Measurements from ENCODE around the gene DCDC1. TPM values are rescaled to one million over a fixed set of nuclear protein-coding genes. Genes with fewer than 3 reads are reported as not detected.

The DCDC1 gene
- total RNA-seq, 1 donor, result 0.18 TPM

DNA sequence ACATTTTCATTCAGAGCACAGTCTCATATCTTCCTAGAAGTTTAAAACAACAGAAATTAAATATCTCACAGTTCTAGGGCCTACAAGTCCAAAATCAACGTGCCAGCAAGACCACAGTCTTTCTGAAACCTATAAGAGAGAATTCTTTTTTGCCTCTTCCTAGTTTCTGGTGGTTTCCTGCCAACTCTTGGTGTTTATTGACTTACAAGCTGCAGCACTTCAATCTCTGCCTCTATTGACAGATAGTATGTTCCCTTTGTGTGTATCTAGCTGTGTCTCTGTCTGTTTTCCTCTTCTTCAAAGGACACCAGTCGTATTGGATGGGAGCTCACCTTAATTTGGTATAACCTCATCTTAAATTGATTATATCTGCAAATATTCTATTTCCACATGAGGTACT lies 347.5 kb downstream of the DCDC1 start:
- DNase-seq (ENCODE audit: low read depth), result no peak
- TF ChIP-seq, protein P1, sequence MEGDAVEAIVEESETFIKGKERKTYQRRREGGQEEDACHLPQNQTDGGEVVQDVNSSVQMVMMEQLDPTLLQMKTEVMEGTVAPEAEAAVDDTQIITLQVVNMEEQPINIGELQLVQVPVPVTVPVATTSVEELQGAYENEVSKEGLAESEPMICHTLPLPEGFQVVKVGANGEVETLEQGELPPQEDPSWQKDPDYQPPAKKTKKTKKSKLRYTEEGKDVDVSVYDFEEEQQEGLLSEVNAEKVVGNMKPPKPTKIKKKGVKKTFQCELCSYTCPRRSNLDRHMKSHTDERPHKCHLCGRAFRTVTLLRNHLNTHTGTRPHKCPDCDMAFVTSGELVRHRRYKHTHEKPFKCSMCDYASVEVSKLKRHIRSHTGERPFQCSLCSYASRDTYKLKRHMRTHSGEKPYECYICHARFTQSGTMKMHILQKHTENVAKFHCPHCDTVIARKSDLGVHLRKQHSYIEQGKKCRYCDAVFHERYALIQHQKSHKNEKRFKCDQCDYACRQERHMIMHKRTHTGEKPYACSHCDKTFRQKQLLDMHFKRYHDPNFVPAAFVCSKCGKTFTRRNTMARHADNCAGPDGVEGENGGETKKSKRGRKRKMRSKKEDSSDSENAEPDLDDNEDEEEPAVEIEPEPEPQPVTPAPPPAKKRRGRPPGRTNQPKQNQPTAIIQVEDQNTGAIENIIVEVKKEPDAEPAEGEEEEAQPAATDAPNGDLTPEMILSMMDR (IDR thresholded peaks at IDR 0.05; ENCODE audit: insufficient read depth, low read length), result no peak
- no peak overlapping the region for H3K4me3 ChIP-seq (ENCODE audit: low read depth, low read length)

DNA sequence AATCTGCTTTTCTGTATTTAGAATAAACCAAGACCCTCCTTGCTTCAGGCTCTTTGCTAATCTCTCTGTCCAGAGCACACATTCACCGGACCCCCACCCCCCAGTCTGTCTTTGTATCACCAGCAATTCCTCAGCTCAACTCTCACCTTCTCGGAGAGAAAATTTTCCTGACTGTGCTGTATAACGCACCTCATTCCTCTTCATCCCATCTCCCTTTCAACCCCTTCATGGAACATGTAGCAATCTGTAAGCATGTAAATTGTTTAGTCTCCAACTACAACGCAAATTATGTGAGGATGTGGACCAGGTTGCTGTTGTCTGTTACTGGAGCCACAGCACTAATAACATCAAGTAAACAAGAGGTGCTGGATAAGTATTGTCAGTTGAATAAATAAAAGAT lies 349.8 kb downstream of the DCDC1 start:
- TF ChIP-seq, protein P1 (IDR thresholded peaks at IDR 0.05; ENCODE audit: insufficient read depth, low read length), result no peak
- no peak overlapping the region for H3K4me3 ChIP-seq (ENCODE audit: low read depth, low read length)
- DNase-seq (ENCODE audit: low read depth), result no peak

DNA sequence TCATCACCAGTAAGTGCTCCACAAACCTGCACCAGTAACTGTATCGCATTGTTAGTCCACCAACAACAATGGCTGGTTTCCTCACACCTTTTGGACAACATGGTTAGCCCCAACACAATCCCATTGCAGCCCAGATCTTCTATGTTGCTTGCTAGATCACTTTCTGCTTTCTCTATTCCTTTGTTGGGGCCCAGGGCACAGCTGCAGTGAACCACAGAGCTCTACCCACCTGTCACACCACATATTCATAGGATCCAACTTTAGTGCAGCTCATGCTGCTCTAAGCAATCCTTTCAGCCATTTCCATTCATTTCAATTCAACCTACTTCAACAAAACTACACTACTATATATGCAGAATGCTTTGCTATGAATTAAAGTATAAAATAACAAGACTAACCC lies 364.3 kb downstream of the DCDC1 start:
- TF ChIP-seq, protein P1 (IDR thresholded peaks at IDR 0.05; ENCODE audit: insufficient read depth, low read length), result no peak
- no peak overlapping the region for H3K4me3 ChIP-seq (ENCODE audit: low read depth, low read length)
- DNase-seq (ENCODE audit: low read depth), result no peak

DNA sequence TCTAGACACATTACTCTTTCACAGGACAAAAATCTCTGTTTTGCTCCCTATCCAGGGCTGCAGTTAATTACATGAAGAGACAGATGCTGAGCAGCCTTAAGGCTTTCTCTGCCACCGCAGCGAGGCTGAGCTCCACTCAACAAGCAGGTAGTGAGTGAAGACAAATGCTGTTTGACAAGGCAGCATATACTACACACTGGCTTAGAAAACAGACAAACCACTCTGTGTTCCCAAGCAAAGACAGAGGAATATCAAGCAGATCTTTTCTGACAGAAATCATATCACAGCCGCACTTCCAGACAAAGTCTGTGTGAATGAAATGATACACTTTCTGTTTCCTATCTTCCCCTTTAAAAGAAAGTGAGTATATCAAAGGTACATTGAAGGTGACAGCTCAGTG lies 368.1 kb downstream of the DCDC1 start:
- H3K4me3 ChIP-seq (ENCODE audit: low read depth, low read length), result no peak overlapping the region
- TF ChIP-seq, protein P1 (IDR thresholded peaks at IDR 0.05; ENCODE audit: insufficient read depth, low read length), result no peak
- DNase-seq (ENCODE audit: low read depth), result no peak

GRCh38 chr11:31000381-31000780 lies 369.2 kb downstream of the DCDC1 start:
- DNase-seq (ENCODE audit: low read depth), result no peak
- H3K4me3 ChIP-seq (ENCODE audit: low read depth, low read length), result no peak overlapping the region
- TF ChIP-seq, protein P1 (IDR thresholded peaks at IDR 0.05; ENCODE audit: insufficient read depth, low read length), result no peak

DNA sequence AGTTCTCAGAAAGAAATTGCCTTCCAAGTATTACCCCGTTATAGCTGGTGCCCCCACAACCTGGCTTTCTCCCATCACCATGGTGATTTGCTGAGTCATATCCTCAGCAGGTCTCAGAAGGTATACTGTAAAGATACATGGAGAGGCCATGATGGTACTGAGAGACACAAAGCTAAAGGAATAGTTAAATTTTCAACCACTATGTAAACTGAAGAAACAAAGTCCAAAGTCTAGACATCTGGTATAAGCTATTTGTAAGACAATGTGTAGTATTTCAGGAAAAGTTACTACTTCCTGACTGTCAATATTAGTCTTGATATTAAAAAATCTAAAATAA lies 377.1 kb downstream of the DCDC1 start:
- TF ChIP-seq, protein P1 (IDR thresholded peaks at IDR 0.05; ENCODE audit: insufficient read depth, low read length), result no peak
- DNase-seq (ENCODE audit: low read depth), result no peak
- H3K4me3 ChIP-seq (ENCODE audit: low read depth, low read length), result no peak overlapping the region

DNA sequence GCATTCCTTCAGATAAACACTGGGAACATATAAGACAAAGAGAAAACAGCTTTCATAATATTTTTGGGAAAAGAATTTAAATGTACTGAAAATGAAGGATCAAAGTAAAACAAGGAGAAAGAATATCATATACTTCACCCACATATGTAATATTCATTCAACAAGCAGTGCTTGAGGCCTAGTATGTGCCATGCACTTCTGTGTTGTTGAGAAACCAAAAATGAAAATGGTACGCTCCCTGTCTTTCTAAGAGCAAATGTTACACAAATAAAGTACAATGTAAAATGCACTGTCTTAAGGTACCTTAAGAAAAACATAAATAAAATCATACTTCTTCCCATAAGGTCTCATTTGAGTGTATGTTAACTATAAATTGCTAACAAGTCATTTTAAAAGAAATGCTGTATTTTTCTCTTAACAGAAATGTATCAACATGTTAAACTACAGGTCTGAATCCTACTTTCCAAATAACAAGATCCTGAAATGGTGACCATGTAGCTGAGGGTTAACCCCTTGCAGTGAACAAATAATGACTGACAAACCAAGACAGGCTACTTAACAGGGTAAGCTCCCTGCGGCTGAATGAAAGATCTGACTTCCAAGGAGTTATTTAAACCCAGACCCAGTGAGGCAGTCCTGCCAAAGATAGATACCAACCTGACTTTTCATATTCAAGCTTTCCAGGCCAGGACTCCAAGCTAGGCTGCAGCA lies 377.6 kb downstream of the DCDC1 start:
- no peak overlapping the region for H3K4me3 ChIP-seq (ENCODE audit: low read depth, low read length)
- no peak for DNase-seq (ENCODE audit: low read depth)
- TF ChIP-seq, protein P1 (IDR thresholded peaks at IDR 0.05; ENCODE audit: insufficient read depth, low read length), result no peak
